Measurements from ENCODE around the gene TRIM24. TPM values are rescaled to one million over a fixed set of nuclear protein-coding genes. Genes with fewer than 3 reads are reported as not detected.

The TRIM24 gene
- total and polyA plus RNA-seq, 7 donors = 4.7 to 21.4 (median 15.0) TPM

GRCh38 chr7:138434597-138435019, 25.5 kb upstream of the TRIM24 start:
- no peak for ATAC-seq
- intact Hi-C loops (cut with DNase I) = no loop called here
- Histone ChIP-seq H3K4me3 (no peak overlapping the region), H3K27me3 (ENCODE audit: insufficient read depth in 3 of 3, low read length in 2 of 3) (no peaks in the 10 kb centered on the region), H3K9me3 (peaks cover 12% of the 10 kb centered on the region), H3K4me1 (no peaks in the 10 kb centered on the region), H3K36me3 (ENCODE audit: insufficient read depth in 1 of 2, low read depth in 1 of 2) (no peaks in the 10 kb centered on the region), H3K27ac (no peak overlapping the region)
- no peak for TF ChIP-seq CTCF (IDR thresholded peaks at IDR 0.05)
- WGBS, 3 donors = 69 to 81% (median 77%) methylated on average over 2 of the region's 2 CpGs
- no peak for DNase-seq

- Histone ChIP-seq H3K36me3 (ENCODE audit: insufficient read depth in 1 of 2, low read depth in 1 of 2) (no peaks in the 10 kb centered on the region), H3K27ac (no peak overlapping the region), H3K4me3 (no peak overlapping the region), H3K27me3 (ENCODE audit: insufficient read depth in 3 of 3, low read length in 2 of 3) (no peaks in the 10 kb centered on the region), H3K4me1 (no peaks in the 10 kb centered on the region), H3K9me3 (peaks cover 6% of the 10 kb centered on the region)
- 89 to 92% (median 92%) methylated on average over 10 of the region's 10 CpGs for WGBS, 3 donors
- no peak for TF ChIP-seq CTCF (IDR thresholded peaks at IDR 0.05)
- DNase-seq (no peak), ATAC-seq (no peak)
- intact Hi-C loops (cut with DNase I) = no loop called here
Observed at GRCh38 chr7:138435231-138435919, 24.7 kb upstream of the TRIM24 start.

- no peak for TF ChIP-seq CTCF (IDR thresholded peaks at IDR 0.05)
- DNase-seq = no peak
- Histone ChIP-seq H3K27ac (no peak overlapping the region), H3K4me3 (no peak overlapping the region), H3K4me1 (no peaks in the 10 kb centered on the region), H3K27me3 (ENCODE audit: insufficient read depth in 3 of 3, low read length in 2 of 3) (no peaks in the 10 kb centered on the region), H3K9me3 (peaks cover 4% of the 10 kb centered on the region), H3K36me3 (ENCODE audit: insufficient read depth in 1 of 2, low read depth in 1 of 2) (no peaks in the 10 kb centered on the region)
- 91 to 94% (median 94%) methylated on average over 2 of the region's 2 CpGs for WGBS, 3 donors
- intact Hi-C loops (cut with DNase I) = no loop called here
- no peak for ATAC-seq
Observed at GRCh38 chr7:138436388-138436787, 23.7 kb upstream of the TRIM24 start.

GRCh38 chr7:138440460-138440859, 19.6 kb upstream of the TRIM24 start:
- Histone ChIP-seq H3K9me3 (no peaks in the 10 kb centered on the region), H3K4me3 (no peak overlapping the region), H3K36me3 (ENCODE audit: insufficient read depth in 1 of 2, low read depth in 1 of 2) (no peaks in the 10 kb centered on the region), H3K4me1 (no peaks in the 10 kb centered on the region), H3K27ac (no peak overlapping the region), H3K27me3 (ENCODE audit: insufficient read depth in 3 of 3, low read length in 2 of 3) (no peaks in the 10 kb centered on the region)
- intact Hi-C loops (cut with DNase I) = no loop called here
- ATAC-seq (no peak), DNase-seq (no peak)
- TF ChIP-seq CTCF (IDR thresholded peaks at IDR 0.05) = no peak
- 94 to 96% (median 96%) methylated on average over 17 of the region's 17 CpGs for WGBS, 3 donors

- no peak overlapping the region for H3K4me3 ChIP-seq
- H3K27ac ChIP-seq = no peak overlapping the region
- TF ChIP-seq CTCF (IDR thresholded peaks at IDR 0.05) = no peak
- no peak for ATAC-seq
- H3K27me3 ChIP-seq (ENCODE audit: insufficient read depth in 3 of 3, low read length in 2 of 3) = no peaks in the 10 kb centered on the region
- H3K36me3 ChIP-seq (ENCODE audit: insufficient read depth in 1 of 2, low read depth in 1 of 2) = no peaks in the 10 kb centered on the region
- intact Hi-C loops (cut with DNase I) = no loop called here
- H3K4me1 ChIP-seq = no peaks in the 10 kb centered on the region
- DNase-seq = no peak
- no peaks in the 10 kb centered on the region for H3K9me3 ChIP-seq
- 81 to 93% (median 86%) methylated on average over 3 of the region's 3 CpGs for WGBS, 3 donors
Observed at GRCh38 chr7:138442822-138443221, 17.2 kb upstream of the TRIM24 start.
